GM18502 (cell line): ENCODE measurements around the gene KCNMA1.
"Not testable (repeated sequence)": the region's sequence is repeated elsewhere in the genome, so short reads cannot be mapped to it uniquely, and the experiment has no call there.

Experiments
- ATAC-seq: cut with Tn5 transposase; IDR thresholded peaks from one replicate; pipeline ENCODE4 v1.9.1; 2021; ENCODE audit warnings: mild to moderate bottlenecking; ENCODE audit not compliant: unreplicated experiment, poor library complexity

The KCNMA1 gene

DNA sequence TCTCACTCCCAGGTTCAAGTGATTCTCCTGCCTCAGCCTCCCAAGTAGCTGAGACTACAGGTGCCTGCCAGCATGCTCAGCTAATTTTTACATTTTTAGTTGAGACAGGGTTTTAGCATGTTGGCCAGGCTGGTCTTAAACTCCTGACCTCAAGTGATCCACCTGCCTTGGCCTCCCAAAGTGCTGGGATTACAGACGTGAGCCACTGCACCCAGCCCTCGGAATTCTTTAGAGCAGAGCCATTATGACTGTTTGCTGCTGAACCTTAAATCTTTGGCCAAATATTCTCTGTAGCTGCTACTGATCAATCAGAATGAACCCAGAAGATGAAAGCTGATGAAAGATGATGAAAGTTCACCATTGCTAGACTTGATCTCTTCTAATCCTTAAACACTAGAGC is 249.9 kb downstream of the KCNMA1 start:
- ATAC-seq, result not testable (repeated sequence)

DNA sequence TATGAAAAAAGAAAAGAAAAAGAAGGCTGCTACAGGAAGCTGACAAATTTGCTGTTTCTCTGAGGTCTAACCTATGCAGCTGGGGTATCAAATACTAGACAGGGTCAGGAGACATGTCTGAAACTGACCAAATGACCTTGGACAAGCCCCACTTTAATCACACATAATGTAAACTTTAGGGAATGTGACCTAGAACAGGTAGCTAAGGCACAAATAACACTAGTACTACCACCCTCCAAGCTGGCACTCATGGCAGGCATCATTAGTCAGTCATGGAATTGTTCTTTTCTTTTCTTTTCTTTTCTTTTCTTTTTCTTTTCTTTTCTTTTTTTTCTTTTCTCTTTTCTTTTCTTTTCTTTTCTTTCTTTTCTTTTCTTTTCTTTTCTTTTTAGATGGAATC is 250.4 kb downstream of the KCNMA1 start:
- ATAC-seq, result no peak

DNA sequence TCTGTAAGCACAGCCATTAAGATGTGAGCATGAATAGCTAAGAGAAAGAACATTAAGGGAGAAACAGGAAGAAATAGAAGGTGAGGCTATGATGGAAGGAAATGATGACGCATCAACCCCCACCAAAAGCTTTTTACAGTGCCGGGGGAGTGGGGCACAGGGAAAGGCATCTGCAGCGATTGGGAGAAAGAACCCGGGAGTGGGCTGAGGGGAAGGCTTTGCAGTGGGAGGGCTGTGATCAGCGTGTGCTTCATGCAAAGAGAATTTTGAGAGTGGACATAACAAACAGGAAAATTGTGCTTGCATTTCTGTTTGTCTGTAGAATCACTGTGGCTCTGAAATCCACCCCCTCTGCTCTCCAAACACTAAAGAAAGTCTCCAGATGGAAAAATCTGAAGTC is 250.8 kb downstream of the KCNMA1 start:
- ATAC-seq, result no peak

DNA sequence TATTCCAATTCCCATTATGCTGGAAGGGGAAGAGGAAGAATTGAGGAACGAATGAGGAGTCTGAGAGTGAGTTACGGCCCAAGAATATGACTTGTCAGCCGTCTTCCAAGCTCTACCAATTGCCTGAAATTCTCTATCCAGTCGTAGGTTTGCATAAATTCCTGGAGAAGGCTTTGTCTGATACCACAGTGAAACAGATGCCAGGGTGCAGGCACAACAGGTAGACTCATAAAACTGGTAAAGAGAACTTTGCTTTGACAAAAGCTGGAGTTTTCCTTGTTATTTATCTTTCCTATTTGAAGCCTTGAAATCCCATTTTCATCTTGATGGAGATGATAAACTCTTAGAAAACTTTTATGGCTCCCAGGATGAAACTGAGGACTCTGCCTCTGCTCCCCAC is 251.2 kb downstream of the KCNMA1 start:
- no peak for ATAC-seq

DNA sequence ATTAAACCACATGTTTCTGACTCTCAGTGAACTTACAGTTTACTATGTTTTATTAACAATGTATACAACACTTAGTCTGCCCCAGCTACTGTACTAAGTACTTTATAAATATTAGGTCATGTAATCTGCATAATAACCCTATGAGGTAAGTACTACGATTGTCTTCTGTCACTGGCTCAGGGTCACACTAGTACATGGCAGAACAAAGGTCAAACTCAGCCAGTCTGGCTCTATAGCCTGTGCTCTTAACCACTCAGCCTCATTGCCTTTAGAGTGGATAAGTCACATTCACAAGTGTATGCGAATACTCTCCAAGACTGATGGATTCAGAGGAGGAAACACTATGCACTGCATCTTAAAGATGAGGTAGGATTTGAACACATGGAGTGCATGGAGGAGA is 252.3 kb downstream of the KCNMA1 start:
- ATAC-seq, result no peak

DNA sequence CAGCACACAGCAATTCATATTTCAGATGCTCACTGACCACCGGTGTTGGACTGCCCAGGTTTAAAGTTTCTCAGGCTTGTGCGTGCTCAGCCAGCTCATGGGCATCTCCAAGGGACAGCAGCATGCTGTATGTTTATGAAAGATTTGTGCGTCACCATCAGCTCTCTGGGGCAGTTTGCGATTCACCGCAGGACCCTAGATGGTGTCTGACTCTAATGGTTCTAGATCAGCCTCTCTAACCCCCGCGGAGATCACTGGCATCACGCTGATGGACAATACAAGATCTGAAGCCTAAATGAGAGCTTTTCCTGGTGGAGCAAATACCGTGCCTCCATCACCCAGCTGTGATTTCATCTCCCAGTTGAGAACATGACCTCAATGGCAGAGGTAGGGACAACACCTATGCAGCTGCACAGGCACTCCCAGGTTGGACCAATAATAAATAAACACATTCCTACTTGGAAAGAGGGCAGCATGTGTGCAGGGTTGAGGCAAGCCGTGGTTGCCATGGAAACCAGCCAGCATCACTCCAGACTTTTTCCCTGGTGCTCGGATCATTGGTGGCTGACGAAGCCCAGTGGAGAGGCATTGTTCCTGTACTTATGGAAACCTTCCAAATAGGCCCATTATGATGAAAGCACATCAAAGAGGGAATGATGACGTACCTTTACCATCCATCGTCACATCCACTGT is 253.6 kb downstream of the KCNMA1 start:
- no peak for ATAC-seq

DNA sequence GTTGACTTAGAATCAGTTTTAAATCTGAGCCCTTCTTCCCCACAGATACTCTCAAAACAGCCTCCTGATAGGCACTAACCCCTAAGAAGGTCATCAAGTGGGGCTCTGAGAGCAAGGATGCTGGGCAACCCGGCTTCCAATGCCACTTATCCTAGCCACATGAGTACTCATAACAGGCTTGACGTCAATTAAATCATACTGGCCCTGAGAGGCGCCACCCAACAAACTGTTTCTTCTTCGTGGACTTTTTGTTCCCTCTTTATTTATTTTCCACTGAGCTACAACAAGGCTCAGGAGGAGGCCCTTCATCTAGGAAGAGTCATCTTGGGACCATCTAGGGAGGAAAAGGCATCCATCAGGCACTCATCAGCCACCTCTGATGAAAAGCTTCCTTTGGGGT is 255.9 kb downstream of the KCNMA1 start:
- no peak for ATAC-seq

DNA sequence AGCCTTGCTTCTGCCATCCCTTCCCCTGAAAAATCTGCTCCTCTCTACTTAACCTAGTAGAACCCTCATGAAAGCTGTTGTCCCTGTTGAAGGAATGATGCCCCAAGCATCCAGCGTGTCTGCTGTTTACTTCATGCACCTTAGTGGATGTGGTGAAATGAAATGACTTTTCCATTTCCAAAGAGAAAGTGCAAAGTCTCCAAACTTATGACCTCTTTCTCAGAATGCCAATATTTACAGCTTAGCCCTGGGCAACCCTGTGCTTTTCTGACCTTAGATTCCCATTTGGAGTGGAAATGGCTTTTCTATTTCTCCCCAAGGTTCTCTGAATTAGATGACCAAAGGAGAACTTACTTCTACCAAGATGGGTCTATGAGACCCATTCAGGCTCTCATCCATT is 256.9 kb downstream of the KCNMA1 start:
- ATAC-seq, result no peak

DNA sequence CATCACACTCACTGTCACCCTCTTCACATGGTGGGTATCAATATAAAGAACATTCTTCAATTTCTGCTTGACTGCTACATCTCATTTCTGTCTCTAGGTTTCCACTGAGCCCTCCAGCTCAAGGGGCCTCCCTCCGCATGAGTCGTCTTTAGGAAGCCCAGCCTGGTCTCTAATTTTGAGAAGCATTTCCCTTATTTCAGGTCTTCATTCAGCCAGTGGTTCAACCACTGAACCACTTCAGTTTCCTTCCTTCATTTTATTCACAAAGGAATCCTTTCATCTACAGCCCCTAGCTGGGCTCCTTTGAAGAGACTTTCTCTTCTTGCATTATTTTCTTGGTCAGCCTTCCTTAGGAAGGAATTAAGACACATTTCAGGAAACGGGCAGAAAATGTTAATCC is 257.4 kb downstream of the KCNMA1 start:
- no peak for ATAC-seq

DNA sequence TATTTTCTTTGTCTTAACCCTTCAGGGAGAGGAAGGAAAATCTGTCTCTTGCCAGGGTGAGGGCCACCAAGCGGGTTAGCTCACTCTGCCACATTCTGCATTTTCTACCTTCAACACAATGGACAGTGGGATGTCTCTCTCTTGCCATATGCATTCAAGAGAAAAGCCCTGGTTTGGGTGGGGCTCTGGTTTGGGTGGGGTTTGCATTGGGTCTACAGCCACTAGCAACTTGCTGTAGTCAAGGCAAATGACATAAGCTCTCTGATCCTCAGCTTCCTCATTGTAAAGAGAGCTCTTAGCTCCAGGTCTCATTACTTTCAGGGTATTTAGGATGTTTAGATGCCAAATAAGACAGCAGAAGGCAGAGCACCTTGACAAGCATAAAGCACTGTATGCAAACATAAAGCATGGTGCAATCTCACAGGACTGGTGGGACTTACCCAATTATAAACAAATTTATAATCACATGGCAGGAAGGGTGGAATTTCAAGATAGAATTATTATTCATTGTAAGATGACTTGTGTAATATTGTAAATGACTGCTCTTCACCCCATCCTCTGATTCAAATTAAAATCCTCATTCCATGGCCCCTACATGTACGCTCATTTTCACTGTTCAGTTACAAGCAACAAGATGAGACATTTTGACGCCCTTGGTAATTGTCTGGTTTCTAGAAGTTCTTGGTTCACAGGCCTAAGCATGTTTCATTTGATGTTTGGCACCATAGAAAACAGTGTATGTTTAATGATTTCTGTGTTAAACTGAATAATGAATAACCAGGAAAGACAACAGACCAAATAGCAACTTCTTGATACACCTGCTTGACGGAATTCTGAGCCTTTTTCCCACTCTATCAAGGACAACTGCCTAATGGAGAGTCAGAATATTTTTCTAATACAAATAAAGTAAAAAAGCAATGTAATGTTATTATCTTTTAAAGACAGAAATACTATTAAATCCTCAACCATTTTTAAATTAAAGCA is 258.9 kb downstream of the KCNMA1 start:
- ATAC-seq, result no peak

DNA sequence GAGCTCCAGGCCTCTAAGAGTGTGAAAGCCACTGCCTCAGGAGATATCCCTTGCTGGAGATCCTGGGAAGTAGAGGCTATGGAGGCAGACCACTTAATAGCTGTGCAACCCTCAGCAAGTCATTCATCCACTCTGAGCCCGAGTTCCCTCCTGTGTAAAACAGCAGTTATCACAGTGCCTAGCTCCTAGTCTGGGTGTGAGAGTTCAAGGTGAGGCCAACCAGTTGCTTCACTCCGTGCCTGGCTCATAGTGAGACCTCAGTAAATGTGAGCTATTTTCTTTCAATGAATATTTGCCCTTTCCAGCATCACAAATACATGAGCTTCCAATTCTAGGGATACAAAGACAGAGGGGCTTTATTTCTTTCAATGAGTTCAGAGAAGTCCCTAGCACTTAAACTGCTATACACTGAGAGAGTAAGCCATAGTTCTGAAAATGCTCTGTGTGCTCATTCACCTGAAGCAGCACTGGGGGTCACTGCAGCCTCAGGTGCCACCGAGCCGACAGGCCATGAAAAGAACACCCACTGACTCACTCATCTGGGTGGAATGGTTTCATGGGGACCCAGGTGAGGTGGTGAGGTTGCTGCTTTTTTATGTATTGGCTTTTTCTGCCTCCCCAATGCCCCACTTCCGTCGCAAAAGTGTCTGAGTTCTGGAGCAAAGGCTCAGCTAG is 259.8 kb downstream of the KCNMA1 start:
- ATAC-seq, result no peak

DNA sequence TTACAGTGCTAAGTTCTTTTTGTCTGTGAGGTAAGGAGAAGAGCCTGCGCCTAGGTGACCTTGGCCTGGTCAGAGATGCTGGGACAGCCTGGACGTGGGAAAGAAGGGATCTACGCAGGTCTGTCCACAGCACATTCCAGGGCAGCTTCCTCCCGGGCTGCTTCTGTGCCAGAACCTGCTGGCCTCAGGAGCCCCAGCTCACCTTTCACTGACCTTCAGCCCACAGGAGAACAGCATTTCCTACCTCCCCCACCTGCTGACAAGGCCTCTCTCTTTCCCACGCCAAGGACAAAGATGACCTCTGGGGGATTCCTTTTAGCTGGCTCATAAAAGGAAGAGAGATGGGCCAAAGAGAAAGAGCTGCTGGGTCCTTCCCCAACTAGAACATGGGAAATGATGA is 260.6 kb downstream of the KCNMA1 start:
- no peak for ATAC-seq

DNA sequence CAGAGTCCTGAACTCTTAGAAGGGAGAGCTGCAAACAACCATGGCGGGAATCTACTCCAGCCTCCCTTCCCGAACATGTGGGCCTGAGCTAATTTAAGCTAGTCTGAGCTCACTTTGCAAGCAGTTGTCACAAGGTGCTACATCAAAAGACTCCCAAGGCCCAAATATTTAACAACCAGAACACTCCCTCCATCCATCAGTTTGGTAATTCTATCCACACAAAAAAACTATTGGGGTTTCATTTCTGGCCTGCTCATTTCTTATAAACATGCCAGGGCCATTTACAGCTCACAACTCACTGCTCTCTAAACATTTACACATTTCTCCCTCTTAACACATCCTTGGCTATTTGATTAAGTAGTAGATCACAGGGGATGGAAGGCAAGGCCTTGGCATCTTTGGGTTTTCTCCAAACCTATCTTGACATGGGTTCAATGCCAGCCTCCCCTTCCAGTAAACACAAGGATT is 263.4 kb downstream of the KCNMA1 start:
- no peak for ATAC-seq

DNA sequence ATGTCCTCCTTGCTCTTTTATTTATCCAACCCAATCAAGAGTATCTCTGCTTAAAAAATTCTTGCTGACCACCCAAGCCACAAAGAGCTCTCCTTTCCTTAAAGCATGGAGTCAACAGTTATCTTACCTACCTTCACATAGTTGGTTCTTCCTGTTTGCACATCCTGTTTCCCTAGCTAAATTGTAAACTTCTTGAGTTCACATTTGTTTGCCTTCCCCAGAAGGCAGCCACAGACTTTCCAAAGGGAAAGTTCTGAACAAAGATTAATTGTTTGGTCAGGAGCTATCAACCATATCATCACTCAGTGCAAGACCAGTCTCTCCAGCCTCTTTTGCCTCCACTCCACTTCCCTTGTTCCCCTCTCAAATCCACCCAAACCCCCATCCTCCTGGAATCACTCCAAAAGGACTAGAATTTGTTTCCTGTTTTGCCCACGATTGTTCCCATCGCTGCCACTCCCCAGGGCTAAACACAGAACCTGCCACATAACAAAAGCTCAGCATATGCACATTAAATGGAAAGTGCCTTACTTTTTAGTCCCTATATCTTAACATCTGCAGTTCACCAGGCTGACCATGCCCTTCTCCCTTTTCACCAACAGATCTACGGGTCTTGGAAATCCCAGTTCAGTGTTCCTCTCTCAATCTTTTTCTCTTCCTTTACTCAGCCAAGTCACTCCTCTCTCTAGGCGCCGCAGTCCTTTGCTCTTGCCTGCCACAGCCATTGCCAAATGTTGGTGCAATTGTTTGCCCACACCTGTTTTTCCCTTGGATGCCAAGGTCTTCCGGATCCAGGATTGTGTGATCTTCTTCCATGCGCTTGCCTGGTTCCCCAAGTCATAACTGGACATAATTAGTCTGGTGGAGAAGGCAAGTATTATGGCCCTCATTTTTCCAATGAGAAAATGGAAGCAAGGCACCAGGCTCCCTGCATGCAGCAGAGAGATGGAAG is 265.5 kb downstream of the KCNMA1 start:
- ATAC-seq, result no peak

DNA sequence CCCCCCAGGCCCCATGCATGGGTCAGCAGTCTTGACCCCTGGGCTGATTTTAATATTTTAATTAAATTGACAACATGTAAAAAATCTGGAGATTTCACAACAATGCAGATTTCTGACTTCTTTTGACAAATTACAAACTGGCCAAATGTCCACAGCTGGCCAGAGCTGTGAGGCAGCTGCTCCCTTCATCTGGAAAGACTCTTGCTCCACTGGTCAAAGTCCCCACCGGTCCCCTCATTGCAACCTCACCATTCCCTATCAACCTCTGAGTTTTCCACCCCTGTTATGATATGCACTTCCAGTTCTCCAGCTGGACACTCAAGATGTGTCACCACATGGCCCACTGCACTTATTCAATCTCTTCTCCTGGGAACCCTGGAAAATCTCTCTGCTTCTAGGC is 266.2 kb downstream of the KCNMA1 start:
- no peak for ATAC-seq

DNA sequence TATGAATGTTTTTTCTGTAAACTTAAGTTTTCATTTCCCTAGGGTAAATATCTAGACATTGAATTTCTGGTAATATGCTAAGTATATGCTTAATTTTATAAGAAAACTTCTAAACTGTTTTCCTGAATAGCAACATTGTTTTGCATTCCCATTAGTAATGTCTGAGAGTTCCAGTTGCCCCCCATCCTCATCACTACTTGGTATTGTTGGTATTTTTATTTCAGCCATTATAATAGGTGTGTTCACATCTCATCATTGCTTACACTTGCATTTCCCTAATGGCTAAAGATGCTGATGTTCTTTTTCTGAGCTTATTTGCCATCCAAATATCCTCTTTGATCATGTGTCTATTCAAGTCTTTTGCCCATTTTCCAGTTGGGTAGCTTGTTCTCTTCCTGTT is 269.6 kb downstream of the KCNMA1 start:
- no peak for ATAC-seq

DNA sequence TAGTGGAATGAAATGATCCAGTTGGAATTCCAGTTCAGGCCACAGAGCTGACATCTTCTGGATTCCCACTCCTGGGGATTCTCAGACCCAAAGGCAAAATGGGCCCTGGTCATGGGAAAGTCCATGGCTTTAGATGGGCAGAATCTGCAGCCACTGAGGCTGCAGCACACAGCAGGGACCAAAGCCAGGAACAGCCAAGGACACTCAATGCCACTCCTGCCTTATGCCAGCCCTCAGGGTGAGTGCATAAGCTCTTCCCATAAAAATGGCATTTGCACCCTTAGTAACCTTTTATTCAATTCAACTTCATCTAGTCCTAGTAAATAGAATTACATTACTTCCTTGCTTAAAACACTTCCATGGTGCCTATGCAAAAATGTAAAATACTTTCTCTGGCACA is 274.4 kb downstream of the KCNMA1 start:
- ATAC-seq, result no peak

DNA sequence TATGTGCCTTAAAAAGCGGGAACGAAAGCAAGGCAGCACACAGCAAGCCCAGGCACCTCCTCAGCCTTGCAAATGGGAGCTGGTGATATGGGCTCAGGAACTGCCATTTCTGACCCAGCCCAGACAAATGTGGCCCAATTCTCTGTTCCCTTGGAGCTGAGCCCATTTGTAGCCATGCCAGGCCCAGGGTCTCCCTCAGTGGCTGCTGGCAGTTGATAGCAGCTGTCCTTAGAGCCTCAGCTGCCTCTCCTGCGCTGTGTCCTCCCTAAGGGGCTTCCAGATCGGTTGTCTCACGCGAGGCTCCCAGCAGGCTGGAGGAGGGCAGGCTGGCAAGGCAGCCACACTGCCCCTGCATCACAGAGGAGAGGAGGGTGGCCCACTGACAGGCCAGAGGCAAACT is 275.8 kb downstream of the KCNMA1 start:
- ATAC-seq, result no peak

DNA sequence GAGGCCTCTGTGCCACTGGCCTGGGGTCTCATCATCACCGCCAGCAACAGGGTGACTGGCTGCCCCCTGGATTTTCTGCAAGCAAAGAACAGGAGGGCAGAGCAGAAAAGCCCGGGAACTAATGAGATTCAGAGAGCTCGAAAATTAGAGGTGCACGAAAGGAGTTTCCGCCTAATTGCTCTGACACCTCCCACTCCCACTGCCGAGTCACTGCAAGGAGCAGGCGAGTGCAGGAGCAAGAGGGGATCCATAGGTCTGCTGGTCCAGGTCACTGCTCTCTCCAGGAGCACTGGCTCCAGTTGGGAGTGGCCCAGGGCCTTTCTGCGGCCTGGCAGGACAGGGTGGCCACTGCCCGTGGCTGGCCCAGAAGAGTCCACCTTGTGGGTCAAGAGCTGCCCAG is 276.2 kb downstream of the KCNMA1 start:
- no peak for ATAC-seq

DNA sequence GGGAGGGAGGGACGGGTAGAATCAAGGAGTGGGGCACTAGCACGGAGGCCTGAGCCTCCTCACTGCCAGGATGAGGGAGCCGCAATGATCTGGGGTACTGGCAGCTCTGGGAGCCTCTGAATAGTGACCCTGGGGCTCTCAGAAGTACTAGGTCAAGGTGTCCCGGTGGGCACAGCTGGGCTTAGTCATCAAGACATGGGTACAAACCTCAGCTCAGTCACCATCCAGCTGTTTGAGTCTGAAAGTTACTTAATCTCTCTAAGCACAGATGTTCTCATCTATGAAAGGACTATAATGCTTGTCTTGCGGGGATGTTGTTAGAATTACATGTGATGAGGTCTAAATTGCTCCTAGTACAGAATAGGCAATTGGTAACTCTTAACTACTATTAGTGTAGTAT is 276.8 kb downstream of the KCNMA1 start:
- no peak for ATAC-seq
